Stimulated activated CD8-positive, alpha-beta memory T cell treated with anti-CD3 and anti-CD28 coated beads, Interleukin-15, amount 100 ng/mL, for 24 hours (primary cell): ENCODE data around the gene OR2W1.

ENCODE experiments used
- DNase-seq: peaks from one replicate; pipeline ENCODE4 v3.0.0-alpha.2; 2020; ENCODE audit warnings: low read depth

OR2W1 gene

DNA sequence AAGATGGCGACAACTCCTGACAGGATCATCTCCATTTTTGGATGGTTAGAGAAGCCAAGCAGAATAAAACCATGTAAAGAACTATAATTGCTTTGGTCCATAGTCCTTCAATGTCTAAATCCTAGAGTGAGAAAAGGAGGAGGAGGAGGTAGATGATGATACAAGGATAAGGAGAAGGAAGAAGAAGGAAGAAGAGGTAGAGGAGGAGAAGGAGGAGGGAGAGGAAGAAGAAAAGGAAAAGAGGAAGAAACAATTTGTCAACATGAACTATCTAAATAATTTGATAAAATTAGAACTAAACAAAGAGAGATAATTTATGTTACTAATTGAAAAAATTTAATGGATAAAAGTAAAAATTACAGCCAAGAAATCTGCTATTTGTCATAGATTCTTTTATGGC is at the start of gene OR2W1:
OR2W1 (minus strand) TSS at position 101 of the 400 bp plus-strand sequence; CDS start at position 101, 0 bp downstream.
- DNase-seq = no peak

DNA sequence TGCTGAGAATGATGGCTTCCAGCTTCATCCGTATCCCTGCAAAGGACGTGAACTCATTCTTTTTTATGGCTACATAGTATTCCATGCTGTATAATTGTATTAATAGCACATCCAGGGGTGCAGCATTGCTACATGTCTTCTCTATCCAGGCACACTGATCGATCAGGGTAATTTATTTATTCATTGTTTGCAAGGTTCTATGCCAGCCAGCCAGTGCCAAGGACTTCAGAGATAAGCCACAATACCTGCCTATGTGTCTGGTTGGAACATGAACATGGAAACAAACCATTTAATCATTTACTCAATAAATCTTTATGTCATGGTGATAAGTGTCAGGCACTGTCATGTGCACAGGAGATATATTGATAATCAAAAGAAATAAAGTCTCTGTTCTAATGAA is 48.0 kb upstream of the OR2W1 start:
- DNase-seq = no peak

DNA sequence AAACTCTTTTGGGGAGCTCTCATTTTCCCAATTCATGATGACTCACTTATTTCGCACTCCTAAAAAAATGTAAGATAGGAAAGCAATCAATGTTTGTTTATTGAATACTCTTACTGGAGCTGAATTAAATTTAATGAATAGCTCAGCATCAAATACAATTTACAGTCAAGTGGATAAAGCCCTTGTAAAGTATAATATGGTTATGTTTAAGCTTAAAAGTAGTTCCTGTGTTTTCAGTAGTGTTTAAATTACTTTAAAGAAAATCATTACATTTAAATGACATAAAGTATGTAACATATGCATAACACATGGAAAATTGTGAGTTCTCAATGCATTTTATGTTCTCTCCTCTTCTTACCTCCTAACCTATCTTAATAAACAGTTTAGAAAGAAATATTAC is 42.2 kb upstream of the OR2W1 start, which contains the start of gene OR2B3:
OR2B3 (minus strand) TSS at position 101 of the 400 bp plus-strand sequence; CDS start at position 36, 65 bp downstream.
- DNase-seq = no peak

GRCh38 chr6:29082457-29082856 is 37.5 kb upstream of the OR2W1 start:
- no peak for DNase-seq

GRCh38 chr6:29081312-29081711 is 36.3 kb upstream of the OR2W1 start:
- no peak for DNase-seq

DNA sequence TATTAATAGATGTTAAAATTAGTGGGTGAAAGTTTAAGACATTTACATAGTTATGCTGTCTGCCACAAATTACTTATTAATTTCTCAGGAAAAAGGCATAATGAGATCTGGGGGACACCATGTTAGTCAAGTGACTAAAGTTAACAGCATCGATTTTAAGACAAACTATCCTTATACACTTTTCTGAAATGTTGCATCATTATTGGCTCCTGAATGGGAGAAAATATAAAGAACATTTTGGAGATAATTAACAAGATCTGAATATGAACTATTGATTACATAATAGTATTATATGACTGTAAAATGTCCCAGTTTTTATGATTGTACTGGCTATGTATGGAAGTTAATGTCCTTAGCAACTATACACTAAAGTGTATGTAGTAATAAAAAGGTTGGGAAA is 34.2 kb upstream of the OR2W1 start:
- DNase-seq = no peak

GRCh38 chr6:29071831-29072723 is 27.1 kb upstream of the OR2W1 start:
- DNase-seq = no peak

GRCh38 chr6:29051680-29052079 is 6.7 kb upstream of the OR2W1 start:
- no peak for DNase-seq

DNA sequence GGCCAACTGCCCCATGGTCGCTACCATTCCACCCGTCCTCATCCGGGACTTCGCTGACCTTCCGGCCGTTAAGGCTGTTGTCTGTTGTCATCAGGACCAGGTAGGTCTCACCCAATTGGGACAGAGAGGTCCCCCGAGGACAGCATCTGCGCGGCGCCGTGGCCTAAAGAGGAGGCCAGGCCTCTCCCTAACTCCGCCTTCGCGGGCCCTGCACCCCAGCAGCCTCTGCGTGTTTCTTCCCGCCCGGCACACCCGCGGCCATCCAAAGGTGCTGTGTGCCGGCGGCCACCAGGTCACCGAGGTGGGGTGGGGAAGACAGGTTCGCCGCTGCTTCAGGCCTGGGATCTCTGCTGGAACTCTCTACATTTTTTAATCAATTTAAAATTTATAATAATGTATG is 9.0 kb downstream of the OR2W1 start:
- DNase-seq = no peak

GRCh38 chr6:29028821-29029220 is 16.2 kb downstream of the OR2W1 start:
- DNase-seq = no peak

DNA sequence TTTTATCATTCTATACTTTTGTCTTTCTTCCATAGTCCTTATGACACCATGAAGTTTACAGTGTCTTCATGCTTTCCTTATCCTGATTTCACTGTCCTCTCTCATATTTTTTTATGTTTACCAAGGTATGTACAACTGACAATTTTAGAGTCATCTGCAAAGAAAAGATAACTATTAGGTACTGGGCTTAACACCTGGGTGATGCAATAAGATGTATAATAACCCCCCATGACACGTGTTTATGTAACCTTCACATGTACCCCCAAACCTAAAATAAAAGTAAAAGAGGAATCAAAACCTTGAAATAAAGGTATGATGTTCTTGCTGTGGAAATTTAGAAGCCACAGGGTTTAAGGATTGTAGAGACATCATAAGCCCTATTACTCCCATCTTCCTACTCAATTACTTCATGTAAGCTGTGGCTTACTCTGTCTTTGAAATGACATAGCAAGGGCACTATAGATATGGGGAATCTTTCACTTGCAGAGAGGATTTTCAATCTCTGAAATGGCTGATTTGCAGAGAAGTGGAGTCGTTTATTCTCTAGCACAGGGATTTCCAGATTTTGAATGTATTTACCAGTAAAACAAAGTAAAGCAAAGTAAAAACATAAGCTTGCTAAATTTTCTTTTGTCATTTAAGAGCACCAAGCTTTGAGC is 18.9 kb downstream of the OR2W1 start:
- no peak for DNase-seq

GRCh38 chr6:29021434-29021833 is 23.5 kb downstream of the OR2W1 start:
- no peak for DNase-seq

- no peak for DNase-seq
These were observed 25.3 kb downstream of the OR2W1 start for GRCh38 chr6:29019629-29020028.

DNA sequence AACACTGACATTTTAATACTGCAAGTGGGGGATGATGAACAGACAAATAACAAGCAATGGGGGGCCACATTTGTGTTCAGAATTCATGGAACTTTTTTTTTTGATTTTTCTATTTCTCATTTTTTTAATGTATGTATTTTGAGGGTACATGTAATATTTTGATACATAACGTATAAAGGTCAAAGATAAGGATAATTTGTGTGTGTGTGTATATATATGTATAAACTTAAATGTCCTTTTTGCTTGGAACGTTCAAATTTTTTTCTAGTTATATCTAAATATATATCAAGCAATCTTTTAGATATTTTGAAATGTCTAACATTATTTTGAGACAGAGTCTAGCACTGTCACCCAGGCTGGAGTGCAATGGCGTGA is 27.6 kb downstream of the OR2W1 start:
- no peak for DNase-seq

GRCh38 chr6:29016559-29017427 is 28.2 kb downstream of the OR2W1 start:
- peak; percentile 55 for DNase-seq

DNA sequence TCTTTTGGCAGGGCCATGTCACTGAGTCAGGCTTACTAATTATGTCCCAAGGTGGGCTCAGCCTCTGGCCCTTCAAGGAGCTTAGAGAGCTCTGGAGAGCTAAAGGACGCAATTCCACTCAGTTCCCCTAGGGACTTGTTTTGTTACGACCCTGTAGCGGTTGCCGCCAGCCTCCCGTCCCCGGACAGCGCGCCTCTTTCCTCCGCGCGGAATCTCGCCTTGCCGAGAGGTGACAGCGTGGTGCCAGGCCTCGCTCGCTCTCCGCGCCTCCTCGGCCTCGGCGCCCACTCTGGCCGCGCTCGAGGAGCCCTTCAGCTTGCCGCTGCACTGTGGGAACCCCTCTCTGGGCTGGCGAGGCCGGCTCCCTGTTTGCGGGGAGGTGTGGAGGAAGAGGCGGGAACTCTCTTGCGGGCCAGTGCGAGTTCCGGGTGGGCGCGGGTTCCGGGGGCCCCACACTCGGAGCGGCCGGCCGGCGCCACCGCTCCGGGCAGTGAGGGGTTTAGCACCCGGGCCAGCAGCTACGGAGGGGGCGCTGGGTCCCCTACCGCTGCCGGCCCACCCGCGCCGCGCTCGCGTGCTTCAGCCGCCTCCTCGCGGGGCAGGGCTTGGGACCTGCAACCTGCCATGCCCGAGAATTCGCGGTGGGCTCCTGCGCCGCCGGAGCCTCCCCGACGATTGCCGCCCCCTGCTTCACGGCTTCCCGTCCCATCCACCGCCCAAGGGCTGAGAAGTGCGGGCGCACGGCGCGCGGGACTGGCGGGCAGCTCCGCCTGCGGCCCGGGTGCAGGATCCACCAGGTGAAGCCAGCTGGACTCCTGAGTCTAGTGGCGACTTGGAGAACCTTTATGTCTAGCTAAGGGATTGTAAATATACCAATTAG is 30.0 kb downstream of the OR2W1 start:
- DNase-seq = no peak

GRCh38 chr6:29011276-29011734 is 33.7 kb downstream of the OR2W1 start:
- DNase-seq = no peak

DNA sequence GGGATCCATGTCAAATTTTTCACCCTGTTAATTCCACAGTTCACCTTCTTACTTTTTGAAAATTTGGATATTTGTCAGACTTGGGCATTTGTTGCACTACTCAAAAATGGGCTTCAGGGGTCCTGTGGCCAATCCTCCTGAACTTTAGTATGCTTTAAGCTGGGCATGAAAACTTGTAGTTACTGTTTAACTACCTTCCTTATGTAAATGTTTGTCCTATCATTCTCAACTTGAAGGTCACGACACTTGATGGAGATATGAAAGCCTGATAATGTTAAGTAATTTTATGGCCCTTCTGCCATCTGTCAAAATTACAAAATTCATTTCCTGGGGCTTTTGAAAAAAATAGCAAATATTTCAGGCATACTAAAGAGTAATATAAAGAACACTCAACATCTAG is 35.6 kb downstream of the OR2W1 start:
- no peak for DNase-seq

- DNase-seq = no peak
These were observed 36.9 kb downstream of the OR2W1 start for GRCh38 chr6:29008089-29008488.

DNA sequence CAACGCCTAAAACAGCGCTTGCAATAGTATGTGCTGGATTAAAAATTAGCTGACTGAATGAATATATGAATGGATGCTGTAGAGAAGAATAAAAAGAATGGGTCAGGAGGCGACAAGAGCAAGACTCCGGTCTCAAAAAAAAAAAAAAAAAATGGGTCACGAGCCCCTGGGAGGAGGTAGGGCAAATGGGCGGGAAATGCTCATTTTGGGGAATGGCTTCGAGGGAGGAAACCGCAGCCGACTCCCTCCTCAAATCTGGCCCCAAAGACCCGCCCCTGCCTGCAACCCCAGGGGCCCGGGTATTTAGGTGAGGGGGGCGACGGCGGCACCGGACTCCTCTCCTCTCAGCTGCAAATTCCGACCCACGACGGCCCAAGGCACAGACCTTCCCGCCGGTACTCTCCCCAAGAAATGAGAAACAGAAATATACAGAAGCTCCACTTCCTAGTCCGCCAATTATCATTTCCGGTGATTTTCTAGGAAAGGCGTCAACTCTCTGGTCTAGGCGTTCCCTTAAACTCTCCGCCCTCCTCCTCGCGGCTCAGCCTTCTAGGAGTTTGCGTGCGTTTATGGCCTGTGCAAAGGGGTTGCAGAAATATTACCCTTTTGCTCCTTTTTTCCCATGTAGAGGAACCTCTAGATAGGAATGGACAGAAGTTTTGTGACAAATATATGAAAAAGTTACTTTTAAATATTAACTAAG is 39.6 kb downstream of the OR2W1 start, which contains the start of gene ZNF311:
ZNF311 (minus strand) TSS at position 133 of the 703 bp plus-strand sequence. CDS start 1,361 bp downstream, outside the sequence.
- DNase-seq = no peak
